HepG2 (cell line): ENCODE results near the gene FRRS1. TPM values are rescaled to one million over a fixed set of nuclear protein-coding genes. Genes with fewer than 3 reads are reported as not detected.

Experiments used
- ATAC-seq: fragments of 200-7000 bp; cut with Tn5 transposase; 3 replicates; pipeline ENCODE4 v1.9.1; 2020; ENCODE audit warnings: mild to moderate bottlenecking, moderate library complexity
- BruUV-seq: library from RNA; stranded (reverse); fragments of 400-500 nt; replicated peaks from 2 replicates; lab custom pipeline; 2021; lab: Mats Ljungman, UMichigan
- CTCF ChIA-PET: fragments of 300-600 bp; formaldehyde crosslinking; extraction: SDS; loops from one replicate; lab custom pipeline; 2021; ENCODE audit warnings: low total read pairs, inconsistent platforms, low intra/inter-chr PET ratio; lab: Yijun Ruan, JAX
- POLR2A ChIA-PET: fragments of 350-600 bp; sonication (Branson Sonifier 250); formaldehyde crosslinking; loops from one replicate; lab custom pipeline; 2020; ENCODE audit warnings: antibody characterized with exemption, inconsistent platforms; lab: Yijun Ruan, JAX
- DNase-seq: peaks from one replicate; pipeline ENCODE4 v3.0.0-alpha.2; 2015; ENCODE audit warnings: low spot score
- FAIRE-seq: peaks from 3 replicates; lab custom pipeline; 2011; peaks lifted over from hg19 to GRCh38; lab: Jason Lieb, UNC
- H2AFZ ChIP-seq: one replicate; pipeline ENCODE4 v1.6.1; 2011; ENCODE audit warnings: low read length, inconsistent platforms
- H3K27ac ChIP-seq: fragments of 300-600 bp; 3 replicates; pipeline ENCODE4 v1.8.0; 2011; ENCODE audit warnings: mixed run types, mild to moderate bottlenecking, mixed read lengths, low read length, inconsistent platforms; ENCODE audit not compliant: insufficient read depth; ENCODE audit errors: extremely low read length
- H3K27me3 ChIP-seq, 2 experiments: fragments of 200-600 bp in 1 of 2; 2 replicates in 1 of 2; 3 replicates in 1 of 2; pipeline versions ENCODE4 v1.6.0 to v1.8.0; 2011; ENCODE audit warnings: low read length in 2 of 2, mild to moderate bottlenecking in 2 of 2, moderate library complexity in 2 of 2, inconsistent platforms in 1 of 2; ENCODE audit not compliant: insufficient read depth in 2 of 2, control insufficient read depth in 1 of 2
- H3K36me3 ChIP-seq, 2 experiments: fragments of 200-600 bp in 1 of 2; replicated peaks in 1 of 2; 2 replicates in 1 of 2; 3 replicates in 1 of 2; pipeline versions ENCODE4 v1.5.1 to v1.8.0; 2011; ENCODE audit warnings: low read length in 2 of 2, inconsistent platforms in 1 of 2; ENCODE audit not compliant: insufficient read depth in 2 of 2, control insufficient read depth in 1 of 2
- H3K4me1 ChIP-seq: 2 replicates; pipeline ENCODE4 v1.5.1; 2012; ENCODE audit warnings: low read length, inconsistent platforms; ENCODE audit not compliant: insufficient read depth
- H3K4me2 ChIP-seq: 2 replicates; pipeline ENCODE4 v1.6.0; 2011; ENCODE audit warnings: low read depth, low read length, inconsistent platforms
- H3K4me3 ChIP-seq, 3 experiments: fragments of 200-600 bp in 1 of 3; sonication (generic), shearing (Covaris generic) in 1 of 3; replicated peaks in 1 of 3; 2 replicates each; pipeline ENCODE4 v1.5.1; 2011 to 2016; ENCODE audit warnings: low read length in 3 of 3, inconsistent platforms in 2 of 3, low read depth in 2 of 3, mild to moderate bottlenecking in 2 of 3, control low read depth in 1 of 3, mixed read lengths in 1 of 3; ENCODE audit not compliant: insufficient read depth in 1 of 3
- H3K79me2 ChIP-seq: one replicate; pipeline ENCODE4 v1.6.1; 2011; ENCODE audit warnings: low read length, inconsistent platforms; ENCODE audit not compliant: insufficient read depth
- H3K9ac ChIP-seq: 2 replicates; pipeline ENCODE4 v1.6.0; 2011; ENCODE audit warnings: mild to moderate bottlenecking, low read depth, low read length, inconsistent platforms; ENCODE audit not compliant: insufficient read depth
- H3K9me3 ChIP-seq: 2 replicates; pipeline ENCODE4 v1.5.1; 2012; ENCODE audit warnings: mild to moderate bottlenecking, low read length
- H4K20me1 ChIP-seq: 2 replicates; pipeline ENCODE4 v1.6.0; 2011; ENCODE audit warnings: inconsistent platforms, mild to moderate bottlenecking, low read length, moderate library complexity; ENCODE audit not compliant: insufficient read depth
- CBX2 ChIP-seq, 2 experiments: fragments of 200-600 bp in 1 of 2; sonication (generic); formaldehyde crosslinking in 1 of 2; IDR thresholded peaks; 2 replicates each; pipeline versions ENCODE4 v1.7.0 to v1.8.1; 2018 to 2022; ENCODE audit warnings: low read depth in 2 of 2, low read length in 1 of 2, mild to moderate bottlenecking in 1 of 2, missing genetic modification reagents in 1 of 2
- CHD2 ChIP-seq: IDR thresholded peaks from 2 replicates; pipeline ENCODE4 v1.6.1; 2011; ENCODE audit warnings: low read depth, low read length, improper control_type of control experiment
- PTBP1 ChIP-seq: fragments of 200-400 bp; formaldehyde crosslinking; IDR thresholded peaks from 2 replicates; pipeline ENCODE4 v1.6.1; 2018; ENCODE audit warnings: low read length, low read depth; ENCODE audit not compliant: poor library complexity, severe bottlenecking
- RAD21 ChIP-seq: fragments of 450-650 bp; formaldehyde crosslinking; IDR thresholded peaks from 2 replicates; pipeline ENCODE4 v1.5.0; 2020; ENCODE audit warnings: mild to moderate bottlenecking
- RXRA ChIP-seq: sonication (generic); formaldehyde crosslinking; IDR thresholded peaks from 2 replicates; pipeline ENCODE4 v1.5.1; 2020; ENCODE audit warnings: missing genetic modification reagents
- RXRB ChIP-seq: IDR thresholded peaks from 2 replicates; pipeline ENCODE4 v1.6.1; 2016; ENCODE audit warnings: borderline replicate concordance, missing genetic modification reagents, missing compliant biosample characterization
- SIX4 ChIP-seq: sonication (generic); formaldehyde crosslinking; IDR thresholded peaks from 2 replicates; pipeline ENCODE4 v1.4.0; 2020; ENCODE audit warnings: missing genetic modification reagents
- SMC3 ChIP-seq: IDR thresholded peaks from 2 replicates; pipeline ENCODE4 v1.6.1; 2011; ENCODE audit warnings: low read length, improper control_type of control experiment
- STAG1 ChIP-seq: sonication (generic); formaldehyde crosslinking; IDR thresholded peaks from 2 replicates; pipeline ENCODE4 v1.4.0; 2020; ENCODE audit warnings: missing genetic modification reagents
- ZNF383 ChIP-seq: sonication (generic); formaldehyde crosslinking; IDR thresholded peaks from 2 replicates; pipeline ENCODE4 v1.4.0; 2020; ENCODE audit warnings: missing genetic modification reagents, mild to moderate bottlenecking, borderline replicate concordance
- ZNF761 ChIP-seq: sonication (generic); formaldehyde crosslinking; conservative IDR thresholded peaks from 2 replicates; pipeline ENCODE4 v1.4.0; 2020; ENCODE audit warnings: mild to moderate bottlenecking, missing genetic modification reagents
- WGBS: methylation state at CpG from one replicate; pipeline ENCODE4 v1.1.6; 2017; ENCODE audit warnings: low lambda C conversion rate; 5-methylcytosine and 5-hydroxymethylcytosine counted together
- in situ Hi-C: cut with HindIII; loops from 2 replicates; pipeline ENCODE4 v1.10.0; 2017; ENCODE audit warnings: low pct_unique_long_range_greater_than_20kb; ENCODE audit not compliant: extremely low pct_ligation_motif_present
- intact Hi-C: fragments of 100-400 bp; cut with micrococcal nuclease; formaldehyde crosslinking; loops from one replicate; pipeline ENCODE4 v1.10.0; 2022; ENCODE audit not compliant: unreplicated experiment
- polyA plus RNA-seq, 8 experiments: library from polyadenylated mRNA; depleted of rRNA in 3 of 8; stranded (reverse) in 7 of 8; unstranded in 1 of 8; fragments of >200 nt; fragmentation: Illumina TruSeq in 4 of 8; extraction: Trizol in 4 of 8; gene quantifications; 2 replicates each; pipeline versions ENCODE4 v1.2.1 to v1.2.3, GENCODE V29; 2011 to 2016; ENCODE audit warnings: low read depth in 4 of 8, missing spikeins in 1 of 8, mixed read lengths in 1 of 8; ENCODE audit not compliant: insufficient read depth in 1 of 8
- total RNA-seq, 5 experiments: library from RNA; depleted of rRNA; stranded (reverse); fragments of >200 nt; fragmentation: Illumina TruSeq; extraction: Trizol; gene quantifications; 2 replicates each; pipeline ENCODE4 v1.2.3, GENCODE V29; 2016; ENCODE audit warnings: low read depth in 1 of 5
- TF ChIP-seq, protein P1 (sequence below): sonication (generic); formaldehyde crosslinking; IDR thresholded peaks from 2 replicates; pipeline ENCODE4 v1.8.0; 2022; ENCODE audit warnings: mild to moderate bottlenecking, missing genetic modification reagents; ENCODE audit not compliant: insufficient replicate concordance
- TF ChIP-seq, protein P2 (sequence below): sonication (generic); formaldehyde crosslinking; IDR thresholded peaks from 2 replicates; pipeline ENCODE4 v1.4.0; 2020; ENCODE audit warnings: missing genetic modification reagents, low read depth, mild to moderate bottlenecking, borderline replicate concordance

Gene FRRS1
- total and polyA plus RNA-seq, 2 of the 13 experiments (the other 11 are each of a cell fraction or from before 2014, with no cell fraction given) = 22.6 to 23.4 TPM

- TF ChIP-seq RXRB (CRISPR knock-in tag) = peak; percentile 35; the same call in 1 of the 2 replicates
- TF ChIP-seq SIX4 (CRISPR knock-in tag) = no peak
- peak; percentile 61 for TF ChIP-seq RAD21 (CRISPR knock-in tag)
- peak; percentile 68 for TF ChIP-seq STAG1 (CRISPR knock-in tag)
- TF ChIP-seq SMC3 = peak; percentile 83
- TF ChIP-seq CBX2 (IDR thresholded peaks at IDR 0.05; ENCODE audit: low read depth, low read length) = no peak
- no peak for TF ChIP-seq CBX2 (CRISPR knock-in tag; IDR thresholded peaks at IDR 0.05; ENCODE audit: low read depth)
- TF ChIP-seq, protein P1, sequence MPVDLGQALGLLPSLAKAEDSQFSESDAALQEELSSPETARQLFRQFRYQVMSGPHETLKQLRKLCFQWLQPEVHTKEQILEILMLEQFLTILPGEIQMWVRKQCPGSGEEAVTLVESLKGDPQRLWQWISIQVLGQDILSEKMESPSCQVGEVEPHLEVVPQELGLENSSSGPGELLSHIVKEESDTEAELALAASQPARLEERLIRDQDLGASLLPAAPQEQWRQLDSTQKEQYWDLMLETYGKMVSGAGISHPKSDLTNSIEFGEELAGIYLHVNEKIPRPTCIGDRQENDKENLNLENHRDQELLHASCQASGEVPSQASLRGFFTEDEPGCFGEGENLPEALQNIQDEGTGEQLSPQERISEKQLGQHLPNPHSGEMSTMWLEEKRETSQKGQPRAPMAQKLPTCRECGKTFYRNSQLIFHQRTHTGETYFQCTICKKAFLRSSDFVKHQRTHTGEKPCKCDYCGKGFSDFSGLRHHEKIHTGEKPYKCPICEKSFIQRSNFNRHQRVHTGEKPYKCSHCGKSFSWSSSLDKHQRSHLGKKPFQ (CRISPR knock-in tag) = no peak
These were observed 80.8 kb downstream of the FRRS1 start (continued) for GRCh38 chr1:99685516-99686180.

- no peak for TF ChIP-seq ZNF761
- TF ChIP-seq, protein P2, sequence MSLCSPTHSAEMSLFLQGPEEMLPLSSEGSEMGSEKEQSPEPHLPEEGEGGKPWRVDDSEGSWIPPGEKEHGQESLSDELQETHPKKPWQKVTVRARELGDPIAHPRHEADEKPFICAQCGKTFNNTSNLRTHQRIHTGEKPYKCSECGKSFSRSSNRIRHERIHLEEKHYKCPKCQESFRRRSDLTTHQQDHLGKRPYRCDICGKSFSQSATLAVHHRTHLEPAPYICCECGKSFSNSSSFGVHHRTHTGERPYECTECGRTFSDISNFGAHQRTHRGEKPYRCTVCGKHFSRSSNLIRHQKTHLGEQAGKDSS (CRISPR knock-in tag) = no peak
- no peak for TF ChIP-seq ZNF383 (CRISPR knock-in tag)
- TF ChIP-seq RXRA = no peak
- no peak for TF ChIP-seq PTBP1
- no peak for TF ChIP-seq CHD2
- CTCF ChIA-PET = no interaction called here
- no TSS peak for BruUV-seq
- H3K9ac ChIP-seq = no peak overlapping the region
- no peak for FAIRE-seq
- WGBS = 95% methylated on average over 4 of the region's 4 CpGs
- H4K20me1 ChIP-seq = no peaks in the 10 kb centered on the region
- H2AFZ ChIP-seq = no peak overlapping the region
- H3K79me2 ChIP-seq = no peaks in the 10 kb centered on the region
- intact Hi-C loops (no loop called here), in situ Hi-C loops (no loop called here)
- no peak for ATAC-seq
- POLR2A ChIA-PET = no interaction called here
- no peak overlapping the region for H3K4me3 ChIP-seq
- no peak overlapping the region for H3K27ac ChIP-seq
- no peak overlapping the region for H3K4me2 ChIP-seq
- DNase-seq = no peak
- H3K9me3 ChIP-seq = no peaks in the 10 kb centered on the region
- H3K27me3 ChIP-seq = no peaks in the 10 kb centered on the region
- H3K4me1 ChIP-seq = no peaks in the 10 kb centered on the region
- H3K36me3 ChIP-seq = peaks cover 8 to 33% of the 10 kb centered on the region in 2 experiments; a peak in 4 of 5 replicates
These were observed 84.1 kb downstream of the FRRS1 start for GRCh38 chr1:99682291-99682751.
